ENCODE results near the gene NOX3.

NOX3 gene

DNA sequence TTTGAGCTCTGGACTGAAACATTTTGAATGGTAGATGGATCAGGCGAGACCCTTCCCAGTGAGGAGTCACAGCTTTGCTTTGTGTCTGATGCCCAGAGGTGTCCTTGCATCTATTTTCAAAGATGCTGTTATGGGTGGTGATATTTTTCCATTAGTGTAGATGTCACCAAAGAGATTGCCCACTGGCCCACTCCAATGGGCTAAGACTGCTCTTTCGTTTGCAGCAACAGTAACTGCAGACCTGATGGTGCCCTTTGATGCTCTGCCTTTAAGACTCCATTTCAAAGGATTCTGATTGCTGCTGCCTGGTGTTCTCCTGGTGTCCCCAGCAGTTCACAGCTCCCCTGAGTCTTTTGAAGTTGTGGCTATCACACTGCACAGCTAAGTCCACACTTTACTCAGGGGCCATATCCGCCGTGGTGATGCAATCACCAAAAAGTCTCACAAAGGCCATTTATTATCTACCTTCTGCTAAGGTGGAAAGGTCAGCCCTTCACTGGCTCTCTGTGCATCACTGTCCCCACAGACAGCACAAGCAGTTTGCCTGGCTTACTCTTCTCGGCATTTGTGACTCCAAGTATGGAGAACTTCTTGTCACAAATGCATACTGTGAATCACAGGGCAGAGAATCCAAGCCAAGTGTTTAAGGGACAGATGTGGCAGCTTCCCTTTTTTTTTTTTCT is 56.4 kb downstream of the NOX3 start:
- no peak for FAIRE-seq

- FAIRE-seq = no peak
These were observed 57.0 kb downstream of the NOX3 start for GRCh38 chr6:155398701-155399061.

DNA sequence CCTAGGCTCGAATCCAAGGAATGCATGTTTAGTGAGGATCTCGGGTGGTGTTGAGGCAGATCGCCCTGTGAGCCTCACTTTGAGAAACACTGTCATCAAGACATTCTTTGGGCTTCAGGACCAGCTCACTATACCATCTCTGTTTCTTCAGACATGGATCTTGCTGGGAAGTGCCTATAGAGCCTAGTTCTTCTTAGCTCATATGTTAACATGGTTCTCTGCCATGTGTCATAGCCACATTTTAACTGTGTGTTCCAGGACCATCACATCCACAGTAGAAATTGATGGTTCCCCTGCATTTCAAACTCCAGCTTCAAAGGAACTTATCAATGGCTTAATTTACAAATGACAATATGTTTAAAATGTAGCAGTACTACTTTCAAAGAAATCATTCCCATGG is 57.4 kb downstream of the NOX3 start:
- FAIRE-seq = no peak

- no peak for FAIRE-seq
These were observed 58.4 kb downstream of the NOX3 start for GRCh38 chr6:155397172-155397705.

GRCh38 chr6:155396605-155397004 is 59.0 kb downstream of the NOX3 start:
- no peak for FAIRE-seq

DNA sequence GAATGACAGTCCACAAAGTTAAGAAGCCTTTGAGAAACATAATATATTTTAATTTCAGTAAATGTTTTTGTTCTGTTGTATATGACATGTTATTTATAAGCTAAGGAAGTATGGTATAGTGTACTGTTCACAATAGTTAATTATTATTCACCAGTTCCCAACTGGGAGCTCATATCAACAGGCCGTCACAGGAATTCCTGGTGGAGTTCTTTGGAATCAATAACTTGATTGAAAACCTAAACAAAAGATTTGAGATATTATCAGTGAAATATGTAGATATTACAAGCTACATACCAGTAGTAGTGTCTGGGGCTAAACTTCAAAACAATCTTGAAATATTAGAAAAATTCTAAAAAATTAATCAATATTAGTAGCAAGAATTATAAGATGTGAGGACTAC is 60.3 kb downstream of the NOX3 start:
- no peak for FAIRE-seq

DNA sequence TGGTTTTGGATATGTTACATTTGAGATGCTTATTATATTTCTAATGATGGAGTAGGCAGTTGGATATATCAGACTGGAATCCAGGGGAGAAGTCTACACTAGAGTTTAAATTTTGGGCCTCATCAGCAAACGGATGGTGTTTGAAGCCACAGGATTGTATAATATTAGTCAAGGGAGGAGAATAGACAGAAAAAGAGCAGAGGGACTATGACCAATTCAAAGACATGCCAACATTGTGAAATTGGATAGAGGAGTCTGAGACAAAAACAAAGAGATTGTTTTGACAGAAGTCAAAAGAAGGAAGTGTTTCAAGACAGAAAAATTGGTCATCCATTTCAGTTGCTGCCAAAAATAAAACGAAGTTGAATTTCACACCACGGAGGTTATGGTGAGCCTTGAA is 66.5 kb downstream of the NOX3 start:
- no peak for FAIRE-seq

DNA sequence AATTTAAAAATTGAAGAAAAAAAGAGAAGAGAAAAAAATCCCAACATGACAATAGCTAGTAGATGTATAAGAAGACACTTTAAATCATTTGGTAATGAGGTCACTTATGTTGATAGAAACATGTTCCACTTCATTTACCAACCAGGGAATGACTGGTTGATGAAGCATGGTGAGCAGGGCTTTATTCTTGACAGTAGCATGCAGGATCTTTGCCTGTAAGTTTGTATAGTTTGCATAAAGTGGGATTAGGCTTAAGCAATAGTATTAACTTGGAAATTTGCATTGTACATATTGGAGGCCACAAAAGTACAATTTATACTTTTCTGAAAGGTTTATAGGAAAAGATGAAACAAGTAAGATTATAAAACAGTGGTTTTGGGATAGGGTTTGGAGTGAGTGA is 67.0 kb downstream of the NOX3 start:
- FAIRE-seq = no peak

DNA sequence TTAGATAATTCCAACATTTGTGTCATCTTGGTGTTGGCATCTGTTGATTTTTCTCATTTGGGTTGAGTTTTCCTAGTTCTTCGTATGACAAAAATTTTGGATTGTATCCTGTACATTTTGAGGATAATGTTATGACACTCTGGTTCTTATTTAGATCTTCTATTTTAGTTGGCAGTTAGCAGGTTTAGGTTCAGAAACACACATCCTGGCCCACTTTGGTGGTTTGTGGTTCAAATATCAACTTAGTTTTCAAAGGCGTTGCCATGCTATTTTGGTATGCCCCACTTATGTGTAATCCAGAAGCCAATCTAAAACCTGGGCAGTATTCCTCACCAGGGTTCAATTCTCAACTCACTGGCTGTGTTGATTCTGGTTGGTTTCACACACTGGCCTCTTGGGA is 68.2 kb downstream of the NOX3 start:
- no peak for FAIRE-seq

DNA sequence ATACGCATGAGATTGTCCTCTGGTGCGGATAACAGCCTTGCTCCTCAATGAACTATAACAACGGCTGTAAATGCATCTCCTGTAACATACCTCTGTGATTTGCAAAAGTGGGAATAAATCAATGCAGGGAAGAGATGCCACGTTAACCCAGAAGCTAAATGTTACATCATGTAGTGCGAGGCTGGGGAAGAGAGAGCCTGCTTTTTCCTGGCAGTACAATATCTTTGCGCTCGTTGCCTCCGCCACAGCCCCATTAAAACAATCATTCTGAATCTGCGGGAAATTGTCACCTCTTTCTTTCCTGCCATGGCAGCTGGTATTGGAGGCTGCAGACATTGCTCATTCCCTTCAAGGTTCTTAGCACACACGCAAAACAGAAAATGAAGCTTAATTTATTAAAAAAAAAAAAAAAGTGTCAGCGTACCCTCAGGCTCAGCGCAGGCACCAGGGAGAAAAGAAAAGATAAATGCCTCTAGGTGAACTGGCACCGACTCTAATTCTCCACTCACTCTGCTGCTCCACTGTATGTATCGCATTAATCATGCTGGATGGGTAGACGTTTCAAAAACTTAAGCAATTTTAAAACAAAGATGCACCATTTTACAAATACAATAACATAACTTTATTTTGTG is 71.2 kb downstream of the NOX3 start:
- FAIRE-seq = no peak

DNA sequence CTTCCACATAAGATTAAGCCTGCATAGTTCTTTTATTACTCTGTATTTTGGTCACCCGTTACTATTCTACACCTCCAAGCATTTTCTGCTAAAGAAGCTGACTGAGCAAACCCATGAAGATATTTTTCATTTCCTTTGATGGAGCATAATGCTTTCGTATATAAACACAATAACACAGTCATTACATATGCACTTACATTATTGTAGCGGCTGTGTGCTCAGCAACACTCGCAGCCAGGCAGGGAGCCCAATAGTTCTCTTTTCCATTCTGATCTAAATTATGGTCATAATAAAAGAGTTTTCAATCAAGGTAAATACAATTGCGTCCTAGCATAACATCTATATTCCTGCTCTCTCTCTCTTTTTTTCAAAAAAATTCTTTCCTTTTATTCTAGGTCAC is 71.7 kb downstream of the NOX3 start:
- FAIRE-seq = no peak

DNA sequence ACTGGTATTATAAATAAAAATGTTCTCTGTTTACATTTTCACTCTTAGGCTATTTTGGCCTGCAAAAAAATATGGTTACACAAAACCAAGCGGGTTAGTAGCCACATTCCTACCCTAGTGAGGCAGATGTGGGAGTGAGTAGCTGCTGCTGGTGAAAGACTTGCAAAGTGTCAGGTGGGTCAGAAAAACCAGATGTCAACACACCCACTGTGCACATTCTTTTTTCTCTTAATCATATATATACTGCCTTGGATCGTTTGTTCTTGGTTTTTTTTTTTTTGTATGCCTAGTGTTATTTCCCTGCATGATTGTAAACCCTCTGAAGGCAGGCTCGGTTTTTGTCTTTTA is 73.3 kb downstream of the NOX3 start:
- no peak for FAIRE-seq

GRCh38 chr6:155381673-155382337 is 73.8 kb downstream of the NOX3 start:
- no peak for FAIRE-seq

- FAIRE-seq = no peak
These were observed 74.8 kb downstream of the NOX3 start for GRCh38 chr6:155380666-155381332.

DNA sequence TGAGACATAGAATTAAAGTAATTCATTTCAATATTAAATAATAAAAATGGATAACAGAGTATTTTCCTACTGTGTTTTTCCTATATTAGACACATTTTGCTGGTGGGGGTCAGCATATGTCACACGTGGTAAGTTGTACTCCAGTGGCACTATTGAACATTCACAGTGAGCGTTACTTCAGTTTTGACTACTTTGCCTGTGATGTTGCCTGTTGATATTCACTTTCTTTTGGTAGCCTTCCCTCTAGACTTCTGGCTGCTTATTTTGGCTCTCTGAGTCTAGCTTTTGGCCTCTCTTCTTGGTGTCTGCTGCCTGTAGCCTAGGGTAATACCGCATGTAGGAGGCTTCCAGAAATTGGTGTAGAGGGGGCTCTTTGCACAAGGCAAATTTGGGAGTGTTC is 76.9 kb downstream of the NOX3 start:
- FAIRE-seq = no peak

GRCh38 chr6:155378276-155378675 is 77.4 kb downstream of the NOX3 start:
- FAIRE-seq = no peak

DNA sequence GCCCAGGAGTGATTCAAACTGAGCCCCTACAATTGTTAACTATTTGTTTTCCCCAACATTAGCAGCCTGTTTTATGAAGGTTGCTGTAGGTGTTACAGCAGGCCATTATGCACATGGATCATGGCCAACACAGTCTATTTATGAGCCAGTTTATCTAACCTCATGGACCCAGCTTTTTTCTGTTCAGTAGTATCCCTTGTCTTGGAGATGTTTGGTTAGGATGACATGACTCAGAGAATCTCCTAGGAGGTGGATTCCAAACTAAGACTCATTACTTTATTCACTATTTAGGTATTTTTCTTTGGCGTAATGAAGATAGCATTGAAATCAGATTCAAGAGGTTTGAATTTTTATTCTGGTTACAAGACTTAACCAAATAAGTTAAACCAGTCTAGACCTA is 78.6 kb downstream of the NOX3 start:
- no peak for FAIRE-seq

DNA sequence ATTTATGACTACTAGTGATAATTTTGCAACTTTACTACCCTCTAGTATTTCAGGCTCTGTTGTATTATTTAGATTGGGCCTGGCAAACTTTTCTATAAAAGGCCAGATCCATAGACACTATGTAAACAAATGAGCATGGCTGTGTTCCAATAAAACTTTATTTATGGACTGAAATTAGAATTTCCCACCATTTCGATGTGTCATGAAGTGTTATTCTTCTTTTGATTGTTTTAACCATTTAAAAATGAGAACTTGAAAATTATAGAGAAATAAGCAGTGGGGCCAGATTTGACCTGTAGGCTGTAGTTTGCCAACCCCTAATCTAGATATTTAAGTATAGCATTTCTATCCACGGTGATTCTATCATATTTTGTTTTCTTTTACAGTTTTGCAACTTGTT is 79.8 kb downstream of the NOX3 start:
- no peak for FAIRE-seq

- no peak for FAIRE-seq
These were observed 81.0 kb downstream of the NOX3 start for GRCh38 chr6:155374681-155375080.

DNA sequence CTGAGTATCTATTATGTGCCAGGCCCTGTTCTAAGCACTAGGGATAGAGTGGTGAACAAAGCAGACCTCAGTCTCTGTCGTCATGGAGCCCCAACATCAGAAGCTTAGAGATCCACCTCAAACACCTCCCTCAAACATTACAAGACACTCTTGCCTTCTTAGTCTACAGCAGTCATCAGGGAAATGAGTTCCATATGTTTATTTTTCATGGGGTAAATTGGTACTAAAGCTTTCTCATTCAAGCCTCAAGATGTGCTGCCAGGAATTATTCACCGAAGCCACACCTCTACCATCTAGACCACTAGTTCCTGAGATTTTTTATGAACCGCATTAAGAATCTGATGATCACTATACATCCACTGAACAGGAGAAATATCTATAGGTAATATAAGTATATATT is 82.4 kb downstream of the NOX3 start:
- FAIRE-seq = no peak

DNA sequence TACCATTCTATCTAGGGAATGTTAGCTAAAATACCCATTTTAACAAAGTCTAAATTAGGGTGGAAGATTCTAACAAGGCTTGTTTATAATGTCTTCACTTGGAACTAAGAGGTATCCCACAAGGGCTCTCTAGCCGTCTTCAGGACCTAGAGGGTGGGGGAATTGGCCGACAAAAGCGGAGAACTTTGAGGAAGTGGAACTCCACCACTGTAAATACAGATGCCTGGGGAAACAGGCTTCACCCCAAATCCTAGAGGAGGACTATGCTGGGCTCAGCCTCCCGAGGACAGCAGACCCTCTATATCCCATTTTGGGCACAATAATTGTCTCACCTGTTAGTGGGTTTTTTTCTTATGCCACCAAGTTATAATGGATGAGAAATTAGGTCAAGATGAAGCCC is 83.4 kb downstream of the NOX3 start:
- FAIRE-seq = no peak

GRCh38 chr6:155371230-155371629 is 84.4 kb downstream of the NOX3 start:
- FAIRE-seq = no peak

GRCh38 chr6:155366325-155366724 is 89.3 kb downstream of the NOX3 start:
- no peak for FAIRE-seq
